IPS DF 19.7 (cell line): ENCODE results near the gene SDK1.
"Not testable (repeated sequence)": the region's sequence is repeated elsewhere in the genome, so short reads cannot be mapped to it uniquely, and the experiment has no call there.

Experiments
- DNase-seq: peaks from one replicate; pipeline ENCODE4 v3.0.0-alpha.2; 2013; ENCODE audit warnings: low read depth, low spot score

Gene SDK1

GRCh38 chr7:3951316-3952055 is 650.4 kb downstream of the SDK1 start:
- no peak for DNase-seq

- DNase-seq, result no peak
Measured at GRCh38 chr7:3953133-3953532, 652.1 kb downstream of the SDK1 start.

- no peak for DNase-seq
Measured at GRCh38 chr7:3953946-3954345, 652.9 kb downstream of the SDK1 start.

GRCh38 chr7:3955026-3955425 is 654.0 kb downstream of the SDK1 start:
- DNase-seq, result no peak

- no peak for DNase-seq
Measured at GRCh38 chr7:3955751-3956696, 655.0 kb downstream of the SDK1 start.

- no peak for DNase-seq
Measured at GRCh38 chr7:3956949-3957348, 655.9 kb downstream of the SDK1 start.

- DNase-seq, result no peak
Measured at GRCh38 chr7:3957472-3958108, 656.5 kb downstream of the SDK1 start.

- DNase-seq, result no peak
Measured at GRCh38 chr7:3958109-3958483, 657.0 kb downstream of the SDK1 start.

- DNase-seq, result no peak
Measured at GRCh38 chr7:3959364-3959763, 658.3 kb downstream of the SDK1 start.

GRCh38 chr7:3960050-3960763 is 659.2 kb downstream of the SDK1 start:
- DNase-seq, result no peak

- DNase-seq, result no peak
Measured at GRCh38 chr7:3960942-3961341, 659.9 kb downstream of the SDK1 start.

- DNase-seq, result no peak
Measured at GRCh38 chr7:3961857-3962503, 660.9 kb downstream of the SDK1 start.

GRCh38 chr7:3963768-3964167 is 662.7 kb downstream of the SDK1 start:
- not testable (repeated sequence) for DNase-seq

- no peak for DNase-seq
Measured at GRCh38 chr7:3964980-3965606, 664.0 kb downstream of the SDK1 start.

GRCh38 chr7:3965794-3966395 is 664.8 kb downstream of the SDK1 start:
- DNase-seq, result no peak

GRCh38 chr7:3968234-3968633 is 667.2 kb downstream of the SDK1 start:
- no peak for DNase-seq

GRCh38 chr7:3969286-3969685 is 668.2 kb downstream of the SDK1 start:
- no peak for DNase-seq

- DNase-seq, result no peak
Measured at GRCh38 chr7:3971323-3971722, 670.3 kb downstream of the SDK1 start.

GRCh38 chr7:3973264-3973663 is 672.2 kb downstream of the SDK1 start:
- DNase-seq, result no peak

- no peak for DNase-seq
Measured at GRCh38 chr7:3974329-3974728, 673.3 kb downstream of the SDK1 start.
